Stimulated activated CD4-positive, alpha-beta T cell treated with anti-CD3 and anti-CD28 coated beads, Interleukin-1b, Interleukin-23, amount 100 ng/mL, for 1 hour (primary cell): ENCODE measurements around the gene TTI1.

Experiments
- DNase-seq, 2 donors: peaks; one replicate each; pipeline ENCODE4 v3.0.0-alpha.2; 2020; ENCODE audit warnings: low read depth in 2 of 2

The TTI1 gene

DNA sequence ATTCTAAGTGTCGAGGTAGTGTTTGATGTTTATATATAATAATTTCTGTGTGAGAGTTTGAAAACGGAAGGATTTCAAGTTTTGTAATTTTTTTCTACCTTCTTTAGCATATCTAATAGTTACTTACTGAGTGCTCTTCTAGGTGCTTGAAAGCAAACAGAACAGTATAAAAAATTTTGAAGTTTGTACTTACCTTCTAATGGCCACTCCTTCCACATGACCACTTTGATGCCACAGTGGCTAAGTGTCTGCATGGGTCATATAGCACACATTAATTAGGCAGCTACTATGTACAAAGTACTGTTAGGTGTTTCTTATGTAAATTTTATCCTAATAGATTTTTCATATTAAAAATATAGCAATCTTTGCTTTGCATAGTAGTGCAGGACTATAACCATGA is 21.4 kb upstream of the TTI1 start:
- DNase-seq = no peak

GRCh38 chr20:38052870-38053269 is 19.6 kb upstream of the TTI1 start:
- DNase-seq = no peak

DNA sequence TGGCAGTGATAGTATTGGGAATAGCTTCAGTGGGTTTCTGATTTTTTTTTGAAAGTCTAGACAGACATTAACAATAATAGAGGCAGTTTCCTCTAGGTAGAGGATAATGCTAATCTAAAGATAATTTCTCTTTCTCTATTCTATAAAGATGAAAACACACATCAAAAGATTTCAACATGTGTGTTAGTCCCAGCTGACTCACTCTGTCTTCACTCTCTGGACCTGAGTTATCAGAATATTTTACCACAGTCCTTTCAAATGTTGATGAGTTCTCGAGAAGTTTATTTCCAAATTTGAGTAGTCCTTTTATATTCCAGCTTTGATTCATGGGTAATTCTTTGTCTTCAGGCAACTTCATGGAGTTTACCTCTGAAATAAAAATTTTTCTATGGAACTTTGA is 17.4 kb upstream of the TTI1 start:
- no peak for DNase-seq

- DNase-seq = no peak
Observed at GRCh38 chr20:38049800-38050199, 16.5 kb upstream of the TTI1 start.

GRCh38 chr20:38046572-38046971 is 13.3 kb upstream of the TTI1 start:
- DNase-seq = no peak

DNA sequence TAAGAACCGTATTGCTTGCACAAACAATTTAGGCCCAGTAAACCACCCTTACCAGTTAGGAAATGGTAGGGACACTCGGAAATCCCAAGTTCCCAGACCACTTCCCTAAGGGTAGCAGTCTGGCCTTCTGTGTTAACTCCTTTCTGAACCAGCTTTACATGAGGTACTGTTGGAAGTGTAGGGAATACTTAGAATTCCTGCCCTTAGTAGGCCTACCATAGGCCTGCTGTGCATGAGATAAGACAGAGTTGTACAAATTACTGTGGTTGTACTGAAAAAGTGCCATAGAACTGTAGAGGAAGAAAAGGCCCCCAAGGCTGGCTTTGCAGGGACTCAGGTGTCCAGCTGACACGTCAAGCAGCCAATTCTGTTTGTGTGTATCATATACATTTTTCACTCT is 11.4 kb upstream of the TTI1 start:
- DNase-seq = no peak

DNA sequence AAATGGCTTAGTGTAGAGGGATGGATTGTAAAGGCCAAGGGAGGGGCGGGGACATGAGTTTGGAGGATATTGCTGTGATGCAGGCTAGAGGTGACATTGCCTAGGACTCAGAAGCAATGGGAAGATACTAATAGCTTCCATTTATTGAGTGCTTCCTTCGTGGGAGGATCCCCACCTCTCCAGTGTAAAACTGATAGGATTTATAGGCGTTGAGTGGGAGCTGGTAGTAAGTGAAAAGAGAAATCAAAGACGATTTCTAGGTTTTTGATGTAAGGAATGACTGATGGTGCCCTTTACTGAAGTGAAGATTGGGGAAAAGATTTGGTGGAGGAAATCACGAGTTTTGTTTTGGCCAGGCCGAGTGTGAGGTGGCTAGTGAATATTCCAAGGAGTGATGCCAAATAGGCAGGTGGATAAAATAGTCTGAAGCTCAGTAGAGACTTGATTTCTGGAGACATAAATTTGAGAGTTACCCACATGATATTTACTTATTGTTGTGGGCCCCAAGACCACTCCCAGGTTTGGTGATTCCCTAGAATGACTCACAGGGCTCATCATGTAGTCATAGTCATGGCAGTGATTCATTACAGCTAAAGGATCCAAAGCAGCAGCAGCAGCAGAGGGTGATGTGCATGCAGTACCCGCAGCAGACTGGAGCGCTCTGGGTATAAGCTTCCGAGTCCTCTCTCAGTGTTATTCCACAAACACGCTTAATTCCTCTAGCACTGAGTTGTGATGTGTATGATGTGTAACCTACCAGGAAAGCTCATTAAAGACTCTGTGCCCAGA is 10.4 kb upstream of the TTI1 start:
- DNase-seq = no peak

DNA sequence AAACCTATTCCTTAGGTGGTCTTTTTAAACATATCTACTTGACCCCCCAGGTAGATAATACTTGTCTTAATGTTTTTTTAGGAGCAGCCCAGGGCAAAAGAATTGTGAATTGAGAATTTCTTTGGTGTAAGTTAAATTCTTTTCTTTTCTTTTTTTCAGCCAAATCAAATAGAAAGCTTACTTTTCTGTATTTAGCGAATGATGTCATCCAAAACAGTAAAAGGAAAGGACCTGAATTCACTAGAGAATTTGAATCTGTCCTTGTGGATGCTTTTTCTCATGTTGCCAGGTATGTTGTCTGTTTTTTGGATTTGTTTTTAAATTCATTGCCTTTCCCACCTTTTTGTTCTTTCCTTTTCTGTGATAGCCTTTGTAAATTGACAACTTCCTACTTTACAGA is 7.0 kb upstream of the TTI1 start:
- DNase-seq = no peak

GRCh38 chr20:38036366-38036765 is 3.1 kb upstream of the TTI1 start:
- no peak for DNase-seq

DNA sequence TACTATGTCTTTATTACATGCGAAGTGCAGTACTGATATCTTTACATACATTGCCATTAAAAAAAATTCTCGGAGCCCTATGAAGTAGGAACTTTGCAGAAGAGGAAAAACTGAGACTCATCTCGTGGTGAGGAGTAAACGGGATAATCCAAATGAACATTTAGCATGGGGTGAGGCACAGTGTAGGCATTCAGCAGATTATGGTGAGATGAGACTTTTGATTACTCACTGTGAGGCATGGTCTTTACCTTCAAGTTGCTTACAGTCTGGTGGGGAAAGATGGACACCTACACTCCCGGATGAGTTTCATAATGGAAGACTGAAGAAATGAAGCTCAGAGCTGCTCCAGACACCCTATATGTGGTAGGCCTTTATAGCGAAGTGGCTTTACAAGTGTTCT is 1.7 kb upstream of the TTI1 start:
- DNase-seq = no peak

DNA sequence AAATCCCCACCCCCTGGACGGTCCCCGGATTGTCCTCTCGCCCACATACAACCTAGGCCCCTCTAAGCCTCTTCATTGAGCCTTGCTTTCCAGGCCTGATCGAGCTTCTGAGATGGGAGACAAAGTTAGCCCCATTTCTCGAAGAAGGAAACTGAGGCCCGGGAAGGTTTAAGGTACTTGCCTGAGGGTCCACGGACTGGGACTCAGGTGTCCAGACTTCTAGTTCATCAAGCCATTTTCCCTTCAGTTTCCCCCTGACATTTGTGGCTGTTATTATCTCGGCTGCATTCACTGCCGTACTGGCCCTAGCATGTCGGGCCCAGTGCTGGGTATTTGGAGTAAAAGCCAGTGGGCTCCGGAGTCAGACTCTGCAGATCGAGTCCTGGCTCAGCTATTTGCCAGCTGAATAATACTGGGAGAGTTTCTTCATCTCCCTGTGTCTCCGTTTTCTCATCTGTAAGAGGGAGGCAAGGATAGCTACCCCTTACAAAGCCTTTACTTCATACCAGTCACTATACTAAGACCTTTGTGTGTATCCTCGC is 923 bp upstream of the TTI1 start:
- no peak for DNase-seq

DNA sequence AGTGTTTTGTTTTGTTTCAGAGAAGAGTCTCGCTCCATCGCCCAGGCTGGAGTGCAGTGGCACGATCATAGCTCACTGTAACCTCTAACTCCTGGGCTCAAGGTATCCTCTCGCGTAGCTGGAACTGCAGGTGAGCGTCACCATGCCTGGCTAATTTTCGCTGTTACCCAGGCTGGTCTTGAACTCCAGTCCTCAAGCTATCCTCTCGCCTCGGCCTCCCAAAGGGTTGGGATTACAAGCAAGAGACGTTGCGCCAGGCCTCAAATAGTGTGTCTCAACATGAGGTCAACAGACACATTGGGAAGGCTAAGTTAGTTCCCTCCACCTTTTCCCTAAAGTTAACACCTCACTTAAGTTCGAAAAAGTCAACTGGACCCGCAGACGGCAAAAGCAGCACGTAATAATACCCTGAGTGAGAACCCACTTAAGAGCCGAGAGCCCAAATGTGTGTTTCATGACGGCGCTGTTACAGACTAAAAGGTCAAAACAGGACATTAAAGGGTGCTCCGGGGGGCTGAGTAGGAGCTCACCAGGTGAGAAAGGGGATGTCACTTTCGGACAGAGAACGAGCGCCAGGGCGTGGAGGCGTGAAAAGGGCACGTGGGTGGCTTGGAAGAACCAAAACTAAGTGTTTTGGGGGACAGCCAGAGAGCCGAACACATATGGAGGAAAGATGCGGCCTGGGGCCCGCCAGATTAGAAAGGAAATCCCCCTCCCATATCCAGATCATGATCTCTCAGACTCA is 499 bp downstream of the TTI1 start:
- DNase-seq = no peak

GRCh38 chr20:38031957-38032356 is 1.3 kb downstream of the TTI1 start:
- DNase-seq = no peak

DNA sequence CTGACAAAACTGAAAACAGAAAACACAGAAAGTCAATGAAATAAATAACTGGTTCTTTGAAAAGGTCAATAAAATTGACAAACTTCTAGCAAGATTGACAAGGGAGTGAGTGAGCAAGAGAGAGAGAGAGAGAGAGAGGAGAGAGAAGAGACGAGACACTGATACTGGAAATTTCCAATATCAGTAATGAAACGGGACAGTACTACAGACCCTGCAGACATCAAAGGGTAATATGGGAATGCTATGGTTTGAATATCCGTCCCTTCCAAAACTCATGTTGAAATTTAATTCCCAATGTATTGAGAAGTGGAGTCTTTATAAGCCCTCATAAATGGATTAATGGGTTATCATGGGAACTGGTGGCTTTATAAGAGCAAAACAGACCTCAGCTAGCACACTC is 3.8 kb downstream of the TTI1 start:
- DNase-seq = no peak

- no peak for DNase-seq
Observed at GRCh38 chr20:38024496-38024895, 8.8 kb downstream of the TTI1 start.

DNA sequence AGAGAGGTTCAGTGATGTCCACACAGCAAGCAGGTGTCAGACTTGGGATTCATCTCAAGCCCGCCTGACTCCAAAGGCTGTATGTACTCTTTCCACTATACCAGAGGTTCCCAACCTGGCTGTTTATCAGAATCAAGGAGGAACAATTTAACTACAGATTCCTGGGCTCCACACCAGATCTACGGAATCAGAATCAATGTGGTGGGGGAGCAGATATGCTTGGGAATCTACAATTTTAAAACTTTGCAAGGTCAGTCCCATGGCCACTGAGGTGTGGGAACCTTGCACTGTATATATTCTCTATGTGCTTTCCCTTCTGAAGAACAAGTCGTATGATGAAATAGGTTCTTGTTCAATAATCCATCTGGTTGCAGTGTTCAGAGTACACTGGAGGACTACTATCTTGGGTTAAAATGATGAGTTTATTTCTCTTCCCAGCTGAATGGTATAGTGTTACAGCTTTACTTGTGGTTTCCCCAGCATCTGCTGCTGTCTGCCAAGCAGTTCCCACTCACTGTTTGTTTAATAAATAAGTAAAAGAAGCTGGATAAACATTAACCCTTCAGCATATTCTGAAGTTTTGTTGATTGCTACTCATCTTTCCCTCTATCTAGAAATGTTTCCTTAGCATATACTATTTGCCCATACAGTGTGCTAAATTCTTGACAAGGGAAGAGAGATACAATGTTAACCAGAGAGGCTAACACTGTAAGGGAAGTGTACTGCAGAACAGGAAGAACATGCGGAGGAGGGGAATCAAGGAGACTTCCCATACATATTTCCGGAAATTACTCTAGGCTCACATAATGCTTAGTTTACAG is 9.9 kb downstream of the TTI1 start:
- no peak for DNase-seq

- no peak for DNase-seq
Observed at GRCh38 chr20:38021087-38021772, 12.0 kb downstream of the TTI1 start.

- no peak for DNase-seq
Observed at GRCh38 chr20:38018385-38018784, 14.9 kb downstream of the TTI1 start.

- no peak for DNase-seq
Observed at GRCh38 chr20:38017959-38018358, 15.3 kb downstream of the TTI1 start.

DNA sequence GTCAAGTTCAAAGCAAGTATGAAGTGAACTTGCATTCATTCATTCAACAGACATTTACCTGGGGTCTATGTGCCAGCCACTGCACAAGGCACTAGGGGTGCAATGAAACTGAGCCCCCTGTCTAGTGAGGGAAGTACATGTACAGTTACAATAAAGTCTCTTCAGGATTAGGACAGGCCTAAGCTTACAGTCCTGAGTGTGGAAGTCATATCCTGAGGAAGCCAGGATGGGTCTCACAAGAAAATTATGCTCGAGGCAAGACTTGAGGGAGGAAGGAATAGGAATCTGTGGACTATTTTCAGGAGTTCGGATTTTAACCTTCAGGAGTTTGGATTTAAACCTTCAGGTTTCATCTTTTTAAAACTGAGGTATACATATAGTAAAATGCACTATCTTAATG is 19.4 kb downstream of the TTI1 start:
- no peak for DNase-seq

DNA sequence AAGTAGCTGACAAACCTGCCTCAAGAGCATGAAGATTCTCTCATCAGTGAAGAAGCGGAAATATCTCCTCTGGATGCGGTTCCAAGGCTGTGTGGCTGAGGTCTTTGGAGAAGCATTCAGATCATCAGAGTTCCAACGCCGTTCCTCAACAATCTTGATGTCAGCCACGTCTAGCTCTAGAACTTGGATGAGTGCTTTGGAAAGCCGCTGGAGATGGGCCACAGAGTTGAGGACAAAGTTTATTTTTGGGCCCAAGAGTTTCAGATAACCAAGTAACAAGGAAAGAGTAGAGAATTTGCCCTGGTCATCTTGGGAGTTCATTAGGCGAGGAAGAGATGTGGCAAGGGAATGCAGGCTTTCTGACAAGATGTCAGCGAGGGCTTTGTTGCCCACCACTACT is 20.9 kb downstream of the TTI1 start:
- DNase-seq = no peak

GRCh38 chr20:38011696-38012095 is 21.6 kb downstream of the TTI1 start:
- DNase-seq = no peak
